NCI-H510A (cell line): ENCODE measurements around the gene ERBB4.
"Not testable (repeated sequence)": the region's sequence is repeated elsewhere in the genome, so short reads cannot be mapped to it uniquely, and the experiment has no call there.

Source experiments
- DNase-seq: peaks from one replicate; lab custom pipeline; 2025; lab: John Stamatoyannopoulos, UW

The ERBB4 gene

GRCh38 chr2:211722928-211723327 lies 815.7 kb downstream of the ERBB4 start:
- DNase-seq = no peak

- not testable (repeated sequence) for DNase-seq
These were observed 816.7 kb downstream of the ERBB4 start for GRCh38 chr2:211721874-211722273.

GRCh38 chr2:211709389-211709788 lies 829.2 kb downstream of the ERBB4 start:
- DNase-seq = no peak

- DNase-seq = no peak
These were observed 845.9 kb downstream of the ERBB4 start for GRCh38 chr2:211692689-211693088.

- no peak for DNase-seq
These were observed 847.9 kb downstream of the ERBB4 start for GRCh38 chr2:211690736-211691135.

GRCh38 chr2:211688196-211688595 lies 850.4 kb downstream of the ERBB4 start:
- no peak for DNase-seq

- DNase-seq = no peak
These were observed 863.9 kb downstream of the ERBB4 start for GRCh38 chr2:211674715-211675114.

GRCh38 chr2:211673133-211673905 lies 865.3 kb downstream of the ERBB4 start:
- DNase-seq = no peak

- no peak for DNase-seq
These were observed 866.6 kb downstream of the ERBB4 start for GRCh38 chr2:211671977-211672376.

- DNase-seq = no peak
These were observed 873.3 kb downstream of the ERBB4 start for GRCh38 chr2:211665299-211665698.

- no peak for DNase-seq
These were observed 874.3 kb downstream of the ERBB4 start for GRCh38 chr2:211664321-211664720.

GRCh38 chr2:211654211-211654780 lies 884.3 kb downstream of the ERBB4 start:
- DNase-seq = no peak

GRCh38 chr2:211652327-211652726 lies 886.3 kb downstream of the ERBB4 start:
- no peak for DNase-seq

- no peak for DNase-seq
These were observed 889.3 kb downstream of the ERBB4 start for GRCh38 chr2:211649331-211649730.

- no peak for DNase-seq
These were observed 907.1 kb downstream of the ERBB4 start for GRCh38 chr2:211631503-211631902.

- no peak for DNase-seq
These were observed 915.5 kb downstream of the ERBB4 start for GRCh38 chr2:211623096-211623495.

GRCh38 chr2:211620986-211621385 lies 917.6 kb downstream of the ERBB4 start:
- no peak for DNase-seq

GRCh38 chr2:211617803-211618202 lies 920.8 kb downstream of the ERBB4 start:
- DNase-seq = no peak

GRCh38 chr2:211611621-211612020 lies 927.0 kb downstream of the ERBB4 start:
- DNase-seq = no peak

- DNase-seq = no peak
These were observed 927.5 kb downstream of the ERBB4 start for GRCh38 chr2:211611061-211611518.

GRCh38 chr2:211609127-211609526 lies 929.5 kb downstream of the ERBB4 start:
- DNase-seq = no peak

GRCh38 chr2:211599146-211599545 lies 939.5 kb downstream of the ERBB4 start:
- DNase-seq = no peak

- no peak for DNase-seq
These were observed 940.4 kb downstream of the ERBB4 start for GRCh38 chr2:211598238-211598637.

- not testable (repeated sequence) for DNase-seq
These were observed 946.6 kb downstream of the ERBB4 start for GRCh38 chr2:211592006-211592405.
